CD14-positive monocyte (primary cell): Measurements from ENCODE around the gene CNOT6. TPM values are rescaled to one million over a fixed set of nuclear protein-coding genes. Genes with fewer than 3 reads are reported as not detected.
"Not testable (repeated sequence)": the region's sequence is repeated elsewhere in the genome, so short reads cannot be mapped to it uniquely, and the experiment has no call there.

ENCODE experiments used
- DNase-seq, 3 donors: peaks; one replicate each; pipeline ENCODE4 v3.0.0-alpha.2; 2011 to 2022
- H2AFZ ChIP-seq: 2 replicates; pipeline ENCODE4 v1.6.0; 2012; ENCODE audit warnings: mild to moderate bottlenecking, low read depth, low read length, inconsistent platforms; ENCODE audit not compliant: insufficient read depth, poor library complexity, severe bottlenecking
- H3K27ac ChIP-seq, 2 donors: 1 replicate in 1 of 2; 2 replicates in 1 of 2; pipeline ENCODE4 v1.5.1; 2012 to 2013; ENCODE audit warnings: low read length in 2 of 2, control low read depth in 1 of 2, inconsistent platforms in 1 of 2, low read depth in 1 of 2, mild to moderate bottlenecking in 1 of 2
- H3K27me3 ChIP-seq, 2 donors: one replicate each; pipeline versions ENCODE4 v1.6.0 to v1.6.1; 2011 to 2013; ENCODE audit warnings: low read length in 2 of 2; ENCODE audit not compliant: control insufficient read depth in 2 of 2, insufficient read depth in 2 of 2
- H3K36me3 ChIP-seq, 2 donors: replicated peaks in 1 of 2; 1 replicate in 1 of 2; 2 replicates in 1 of 2; pipeline versions ENCODE4 v1.5.1 to v1.6.1; 2012 to 2013; ENCODE audit warnings: low read length in 2 of 2, control low read depth in 1 of 2, inconsistent platforms in 1 of 2, mild to moderate bottlenecking in 1 of 2; ENCODE audit not compliant: insufficient read depth in 2 of 2, control insufficient read depth in 1 of 2
- H3K4me1 ChIP-seq, 2 donors: 1 replicate in 1 of 2; 2 replicates in 1 of 2; pipeline versions ENCODE4 v1.5.1 to v1.6.1; 2012 to 2013; ENCODE audit warnings: low read length in 2 of 2, control low read depth in 1 of 2, inconsistent platforms in 1 of 2, mild to moderate bottlenecking in 1 of 2, moderate library complexity in 1 of 2; ENCODE audit not compliant: insufficient read depth in 2 of 2, control insufficient read depth in 1 of 2
- H3K4me2 ChIP-seq: replicated peaks from 2 replicates; pipeline ENCODE3; 2012; ENCODE audit warnings: low read length, moderate library complexity, mild to moderate bottlenecking; ENCODE audit not compliant: poor library complexity, severe bottlenecking; ENCODE audit errors: extremely low read depth
- H3K4me3 ChIP-seq, 3 experiments: fragments of 200-600 bp in 1 of 3; sonication (generic) in 1 of 3; replicated peaks in 1 of 3; 1 replicate in 2 of 3; 2 replicates in 1 of 3; pipeline ENCODE4 v1.5.1; 2011 to 2013; ENCODE audit warnings: low read length in 3 of 3, mild to moderate bottlenecking in 3 of 3, control low read depth in 2 of 3, low read depth in 2 of 3, inconsistent platforms in 1 of 3, moderate library complexity in 1 of 3
- H3K79me2 ChIP-seq: 2 replicates; pipeline ENCODE4 v1.6.0; 2012; ENCODE audit warnings: mild to moderate bottlenecking, control low read depth, inconsistent platforms, low read length, moderate library complexity; ENCODE audit not compliant: insufficient read depth
- H3K9ac ChIP-seq: 2 replicates; pipeline ENCODE4 v1.6.0; 2017; ENCODE audit warnings: low read length, mild to moderate bottlenecking; ENCODE audit not compliant: insufficient read depth, poor library complexity, severe bottlenecking
- H3K9me3 ChIP-seq, 2 donors: replicated peaks in 1 of 2; 1 replicate in 1 of 2; 2 replicates in 1 of 2; pipeline versions ENCODE4 v1.5.1 to v1.6.1; 2012 to 2013; ENCODE audit warnings: low read length in 2 of 2, control low read depth in 1 of 2; ENCODE audit not compliant: control insufficient read depth in 1 of 2, insufficient read depth in 1 of 2
- H4K20me1 ChIP-seq: 2 replicates; pipeline ENCODE4 v1.6.0; 2012; ENCODE audit warnings: mild to moderate bottlenecking, low read length, control low read depth, moderate library complexity; ENCODE audit not compliant: insufficient read depth
- H3K27ac Mint-ChIP-seq, 7 donors: one replicate each; pipeline ENCODE4 v1.8.0; 2020; ENCODE audit warnings: mild to moderate bottlenecking in 7 of 7, mixed read lengths in 7 of 7, moderate library complexity in 6 of 7, inconsistent platforms in 2 of 7
- H3K27me3 Mint-ChIP-seq, 3 donors: one replicate each; pipeline ENCODE4 v1.8.0; 2021 to 2022; ENCODE audit warnings: low read depth in 3 of 3, mild to moderate bottlenecking in 3 of 3, mixed read lengths in 3 of 3, moderate library complexity in 3 of 3, inconsistent platforms in 1 of 3
- H3K36me3 Mint-ChIP-seq, 2 donors: one replicate each; pipeline ENCODE4 v1.8.0; 2020; ENCODE audit warnings: mixed read lengths in 2 of 2, inconsistent platforms in 1 of 2, mild to moderate bottlenecking in 1 of 2
- H3K4me1 Mint-ChIP-seq: one replicate; pipeline ENCODE4 v1.8.0; 2020; ENCODE audit warnings: mild to moderate bottlenecking, mixed read lengths
- H3K4me3 Mint-ChIP-seq, 2 donors: one replicate each; pipeline ENCODE4 v1.8.0; 2020; ENCODE audit warnings: mild to moderate bottlenecking in 2 of 2, mixed read lengths in 2 of 2, moderate library complexity in 1 of 2
- H3K9me3 Mint-ChIP-seq, 7 donors: one replicate each; pipeline ENCODE4 v1.8.0; 2020 to 2022; ENCODE audit warnings: mixed read lengths in 7 of 7, mild to moderate bottlenecking in 6 of 7, moderate library complexity in 6 of 7, inconsistent platforms in 2 of 7
- WGBS: methylation state at CpG from one replicate; pipeline ENCODE4 v1.1.5; 2013; ENCODE audit warnings: missing lambda C conversion rate; ENCODE audit not compliant: insufficient coverage; 5-methylcytosine and 5-hydroxymethylcytosine counted together
- intact Hi-C, 2 donors: fragments of 100-400 bp; cut with micrococcal nuclease; formaldehyde crosslinking; loops; one replicate each; pipeline versions ENCODE4 v1.15.0 to v1.15.1; 2023
- polyA plus RNA-seq, 3 donors: library from polyadenylated mRNA; depleted of rRNA in 1 of 3; unstranded in 2 of 3; stranded (reverse) in 1 of 3; fragments of 300-500 nt in 2 of 3; fragments of >200 nt in 1 of 3; fragmentation: Illumina TruSeq in 2 of 3; gene quantifications; 1 replicate in 2 of 3; 2 replicates in 1 of 3; pipeline ENCODE4 v1.2.3, GENCODE V29; 2012 to 2021
- TF ChIP-seq, protein P1 (sequence below): fragments of 200-600 bp; IDR thresholded peaks from one replicate; pipeline ENCODE4 v1.8.0; 2022; ENCODE audit warnings: antibody characterized with exemption, mild to moderate bottlenecking

The CNOT6 gene
- polyA plus RNA-seq, 3 donors = 4.8 to 9.5 (median 7.7) TPM

DNA sequence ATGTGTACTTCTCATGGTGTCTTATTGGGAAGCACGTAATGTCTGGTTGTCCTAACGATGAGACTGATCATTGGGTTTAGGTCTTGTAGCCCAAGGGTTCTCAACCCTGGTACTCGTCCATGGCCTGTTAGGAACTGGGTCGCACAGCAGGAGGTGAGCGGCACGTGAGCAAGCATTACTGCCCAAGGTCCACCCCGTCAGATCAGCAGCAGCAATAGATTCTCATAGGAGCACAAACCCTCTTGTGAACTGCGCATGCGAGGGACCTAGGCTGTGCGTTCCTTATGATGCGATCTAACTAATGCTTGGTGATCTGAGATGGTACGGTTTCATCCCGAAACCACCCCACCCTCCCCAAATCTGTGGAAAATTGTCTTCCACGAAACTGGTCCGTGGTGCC, 33.5 kb downstream of the CNOT6 start:
- WGBS = 99% methylated on average over 7 of the region's 15 CpGs
- H3K9ac ChIP-seq = no peak overlapping the region
- H3K27ac Mint-ChIP-seq = peak overlapping the region in 2 of 7 donors; percentile 14 to 25
- peaks cover 20% of the 10 kb centered on the region for H3K4me1 Mint-ChIP-seq
- no peak for DNase-seq
- peaks cover 48% of the 10 kb centered on the region for H4K20me1 ChIP-seq
- no peak overlapping the region for H3K4me2 ChIP-seq
- no peaks in the 10 kb centered on the region for H3K27me3 ChIP-seq
- intact Hi-C loops = no loop called here
- peaks cover 0 to 3% (median 0%) of the 10 kb centered on the region in 7 donors for H3K9me3 Mint-ChIP-seq
- TF ChIP-seq, protein P1, sequence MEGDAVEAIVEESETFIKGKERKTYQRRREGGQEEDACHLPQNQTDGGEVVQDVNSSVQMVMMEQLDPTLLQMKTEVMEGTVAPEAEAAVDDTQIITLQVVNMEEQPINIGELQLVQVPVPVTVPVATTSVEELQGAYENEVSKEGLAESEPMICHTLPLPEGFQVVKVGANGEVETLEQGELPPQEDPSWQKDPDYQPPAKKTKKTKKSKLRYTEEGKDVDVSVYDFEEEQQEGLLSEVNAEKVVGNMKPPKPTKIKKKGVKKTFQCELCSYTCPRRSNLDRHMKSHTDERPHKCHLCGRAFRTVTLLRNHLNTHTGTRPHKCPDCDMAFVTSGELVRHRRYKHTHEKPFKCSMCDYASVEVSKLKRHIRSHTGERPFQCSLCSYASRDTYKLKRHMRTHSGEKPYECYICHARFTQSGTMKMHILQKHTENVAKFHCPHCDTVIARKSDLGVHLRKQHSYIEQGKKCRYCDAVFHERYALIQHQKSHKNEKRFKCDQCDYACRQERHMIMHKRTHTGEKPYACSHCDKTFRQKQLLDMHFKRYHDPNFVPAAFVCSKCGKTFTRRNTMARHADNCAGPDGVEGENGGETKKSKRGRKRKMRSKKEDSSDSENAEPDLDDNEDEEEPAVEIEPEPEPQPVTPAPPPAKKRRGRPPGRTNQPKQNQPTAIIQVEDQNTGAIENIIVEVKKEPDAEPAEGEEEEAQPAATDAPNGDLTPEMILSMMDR = no peak
- no peaks in the 10 kb centered on the region for H3K9me3 ChIP-seq
- H3K79me2 ChIP-seq = peaks cover 58% of the 10 kb centered on the region
- no peak overlapping the region for H3K4me3 ChIP-seq
- no peak overlapping the region for H2AFZ ChIP-seq
- H3K27me3 Mint-ChIP-seq = peaks cover 0 to 2% (median 0%) of the 10 kb centered on the region in 3 donors
- H3K4me1 ChIP-seq = peaks cover 5 to 13% of the 10 kb centered on the region in 2 donors
- H3K4me3 Mint-ChIP-seq = no peak overlapping the region
- no peak overlapping the region for H3K27ac ChIP-seq
- H3K36me3 Mint-ChIP-seq = peaks cover 25 to 35% of the 10 kb centered on the region in 2 donors
- peaks cover 21 to 32% of the 10 kb centered on the region in 2 donors for H3K36me3 ChIP-seq

DNA sequence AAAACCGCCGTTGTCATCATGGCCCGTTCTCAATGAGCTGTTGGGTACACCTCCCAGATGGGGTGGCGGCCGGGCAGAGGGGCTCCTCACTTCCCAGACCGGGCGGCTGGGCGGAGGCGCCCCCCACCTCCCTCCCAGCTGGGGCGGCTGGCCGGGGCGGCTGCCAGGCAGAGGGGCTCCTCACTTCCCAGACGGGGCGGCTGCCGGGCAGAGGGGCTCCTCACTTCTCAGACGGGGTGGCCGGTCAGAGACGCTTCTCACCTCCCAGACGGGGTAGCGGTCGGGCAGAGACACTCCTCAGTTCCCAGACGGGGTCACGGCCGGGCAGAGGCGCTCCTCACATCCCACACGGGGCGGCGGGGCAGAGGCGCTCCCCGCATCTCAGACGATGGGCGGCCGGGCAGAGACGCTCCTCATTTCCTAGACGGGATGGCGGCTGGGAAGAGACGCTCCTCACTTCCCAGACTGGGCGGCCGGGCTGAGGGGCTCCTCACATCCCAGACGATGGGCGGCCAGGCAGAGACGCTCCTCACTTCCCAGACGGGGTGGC, 36.9 kb downstream of the CNOT6 start:
- H3K79me2 ChIP-seq = peaks cover 35% of the 10 kb centered on the region
- H3K27ac ChIP-seq, H3K4me1 ChIP-seq, H3K9ac ChIP-seq, H3K9me3 ChIP-seq, H3K9me3 Mint-ChIP-seq, H3K27me3 Mint-ChIP-seq, H3K4me3 ChIP-seq, H2AFZ ChIP-seq, H3K4me1 Mint-ChIP-seq, intact Hi-C loops, H3K27me3 ChIP-seq, DNase-seq, H3K4me2 ChIP-seq, H3K4me3 Mint-ChIP-seq: not testable (repeated sequence)
- peaks cover 26% of the 10 kb centered on the region for H4K20me1 ChIP-seq
- WGBS = 93% methylated on average over 25 of the region's 43 CpGs
- Mint-ChIP-seq H3K36me3 (peaks cover 44 to 61% of the 10 kb centered on the region in 2 donors), H3K27ac (peak overlapping the region in 2 of 7 donors; percentile 35 to 40)
- peaks cover 32 to 55% of the 10 kb centered on the region in 2 donors for H3K36me3 ChIP-seq
